HG02759 (cell line): Measurements from ENCODE around the gene DUS1L.

Experiments used
- ATAC-seq: cut with Tn5 transposase; IDR thresholded peaks from one replicate; pipeline ENCODE4 v1.9.1; 2021; ENCODE audit warnings: mild to moderate bottlenecking, moderate library complexity; ENCODE audit not compliant: unreplicated experiment

DUS1L gene

GRCh38 chr17:82088838-82089722 is 23.5 kb upstream of the DUS1L start:
- ATAC-seq, result no peak

- no peak for ATAC-seq
Measured at GRCh38 chr17:82087961-82088837, 22.6 kb upstream of the DUS1L start.

- ATAC-seq, result no peak
Measured at GRCh38 chr17:82086941-82087906, 21.6 kb upstream of the DUS1L start.

GRCh38 chr17:82085931-82086764 is 20.5 kb upstream of the DUS1L start:
- ATAC-seq, result no peak

GRCh38 chr17:82085031-82085861 is 19.6 kb upstream of the DUS1L start:
- ATAC-seq, result no peak

- no peak for ATAC-seq
Measured at GRCh38 chr17:82084373-82085030, 18.9 kb upstream of the DUS1L start.

GRCh38 chr17:82083533-82084359 is 18.1 kb upstream of the DUS1L start:
- ATAC-seq, result no peak

GRCh38 chr17:82083009-82083408 is 17.4 kb upstream of the DUS1L start:
- no peak for ATAC-seq

- no peak for ATAC-seq
Measured at GRCh38 chr17:82082456-82082855, 16.9 kb upstream of the DUS1L start.

- no peak for ATAC-seq
Measured at GRCh38 chr17:82081966-82082365, 16.4 kb upstream of the DUS1L start.

- ATAC-seq, result no peak
Measured at GRCh38 chr17:82081546-82081945, 15.9 kb upstream of the DUS1L start.

GRCh38 chr17:82080789-82081464 is 15.3 kb upstream of the DUS1L start:
- no peak for ATAC-seq

GRCh38 chr17:82080048-82080788 is 14.6 kb upstream of the DUS1L start:
- no peak for ATAC-seq

- ATAC-seq, result no peak
Measured at GRCh38 chr17:82079001-82079677, 13.5 kb upstream of the DUS1L start.

- no peak for ATAC-seq
Measured at GRCh38 chr17:82078433-82078832, 12.8 kb upstream of the DUS1L start.
